GM19351 (cell line): Measurements from ENCODE around the gene MUC22.
"Not testable (repeated sequence)": the region's sequence is repeated elsewhere in the genome, so short reads cannot be mapped to it uniquely, and the experiment has no call there.

Experiments
- ATAC-seq: cut with Tn5 transposase; IDR thresholded peaks from one replicate; pipeline ENCODE4 v1.9.1; 2021; ENCODE audit warnings: mild to moderate bottlenecking, moderate library complexity; ENCODE audit not compliant: unreplicated experiment

The MUC22 gene

GRCh38 chr6:31037169-31037568 lies 26.9 kb downstream of the MUC22 start:
- ATAC-seq = no peak

GRCh38 chr6:31037682-31038081 lies 27.4 kb downstream of the MUC22 start:
- ATAC-seq = no peak

- no peak for ATAC-seq
Measured at GRCh38 chr6:31038559-31038958, 28.3 kb downstream of the MUC22 start.

GRCh38 chr6:31040801-31041200 lies 30.5 kb downstream of the MUC22 start:
- no peak for ATAC-seq

GRCh38 chr6:31041372-31041974 lies 31.2 kb downstream of the MUC22 start:
- ATAC-seq = no peak

- no peak for ATAC-seq
Measured at GRCh38 chr6:31042806-31043205, 32.5 kb downstream of the MUC22 start.

GRCh38 chr6:31048099-31048498 lies 37.8 kb downstream of the MUC22 start:
- no peak for ATAC-seq

GRCh38 chr6:31049518-31049917 lies 39.2 kb downstream of the MUC22 start:
- no peak for ATAC-seq

- ATAC-seq = not testable (repeated sequence)
Measured at GRCh38 chr6:31053187-31053586, 42.9 kb downstream of the MUC22 start.

GRCh38 chr6:31053873-31054272 lies 43.6 kb downstream of the MUC22 start:
- no peak for ATAC-seq

- ATAC-seq = no peak
Measured at GRCh38 chr6:31055441-31055840, 45.2 kb downstream of the MUC22 start.

GRCh38 chr6:31057426-31058003 lies 47.2 kb downstream of the MUC22 start:
- no peak for ATAC-seq

- no peak for ATAC-seq
Measured at GRCh38 chr6:31058128-31058894, 48.0 kb downstream of the MUC22 start.

GRCh38 chr6:31060145-31060544 lies 49.9 kb downstream of the MUC22 start:
- no peak for ATAC-seq

GRCh38 chr6:31063906-31064435 lies 53.7 kb downstream of the MUC22 start:
- no peak for ATAC-seq

GRCh38 chr6:31065556-31065955 lies 55.3 kb downstream of the MUC22 start:
- no peak for ATAC-seq

GRCh38 chr6:31067028-31067427 lies 56.8 kb downstream of the MUC22 start:
- not testable (repeated sequence) for ATAC-seq

GRCh38 chr6:31067891-31068668 lies 57.8 kb downstream of the MUC22 start:
- not testable (repeated sequence) for ATAC-seq

- ATAC-seq = no peak
Measured at GRCh38 chr6:31068669-31069340, 58.5 kb downstream of the MUC22 start.

GRCh38 chr6:31070711-31071197 lies 60.5 kb downstream of the MUC22 start:
- no peak for ATAC-seq
